ENCODE results near the gene SPINT2. TPM values are rescaled to one million over a fixed set of nuclear protein-coding genes. Genes with fewer than 3 reads are reported as not detected.

The SPINT2 gene
- total and polyA plus RNA-seq, 2 of the 13 experiments (the other 11 are each of a cell fraction or from before 2014, with no cell fraction given), result 0.31 to 0.77 TPM

GRCh38 chr19:38293281-38293680 is 28.9 kb downstream of the SPINT2 start (continued):
- TF ChIP-seq REL (CRISPR knock-in tag; conservative IDR thresholded peaks at IDR 0.05), result no peak
- no peak for TF ChIP-seq NCOA2 (CRISPR knock-in tag; IDR thresholded peaks at IDR 0.05)
- no peak for TF ChIP-seq ZFP41 (CRISPR knock-in tag; IDR thresholded peaks at IDR 0.05; ENCODE audit: borderline replicate concordance)
- TF ChIP-seq ZBTB3 (CRISPR knock-in tag; IDR thresholded peaks at IDR 0.05; ENCODE audit: borderline replicate concordance, low read depth), result no peak

- Histone ChIP-seq H3K4me1 (ENCODE audit: insufficient read depth, low read length) (peaks cover 15% of the 10 kb centered on the region), H3K27me3 (ENCODE audit: control insufficient read depth in 1 of 2, insufficient read depth in 2 of 2, low read length in 2 of 2) (peaks cover 0 to 38% of the 10 kb centered on the region in 2 experiments; a peak in 4 of 5 replicates), H3K4me2 (ENCODE audit: low read depth, low read length) (no peak overlapping the region), H3K4me3 (replicated peaks in 1 of 3; ENCODE audit: insufficient read depth in 1 of 3, low read depth in 2 of 3, low read length in 3 of 3) (no peak overlapping the region), H2AFZ (ENCODE audit: low read length) (no peak overlapping the region), H3K9me3 (ENCODE audit: low read length) (no peaks in the 10 kb centered on the region), H4K20me1 (ENCODE audit: insufficient read depth, low read length) (no peaks in the 10 kb centered on the region), H3K27ac (ENCODE audit: extremely low read length, insufficient read depth, low read length) (no peak overlapping the region), H3K79me2 (ENCODE audit: insufficient read depth, low read length) (no peaks in the 10 kb centered on the region), H3K36me3 (replicated peaks in 1 of 2; ENCODE audit: control insufficient read depth in 1 of 2, insufficient read depth in 2 of 2, low read length in 2 of 2) (no peaks in the 10 kb centered on the region), H3K9ac (ENCODE audit: insufficient read depth, low read depth, low read length) (no peak overlapping the region)
- FAIRE-seq (no peak), ATAC-seq (no peak), DNase-seq (ENCODE audit: low spot score) (no peak)
- 20% methylated on average over 8 of the region's 8 CpGs for WGBS (ENCODE audit: low lambda C conversion rate)
- TF ChIP-seq TIGD3 (CRISPR knock-in tag; IDR thresholded peaks at IDR 0.05; ENCODE audit: borderline replicate concordance), result no peak
- no peak for TF ChIP-seq PTBP1 (IDR thresholded peaks at IDR 0.05; ENCODE audit: low read depth, low read length, poor library complexity, severe bottlenecking)
- no peak for TF ChIP-seq FOXK1 (CRISPR knock-in tag; IDR thresholded peaks at IDR 0.05; ENCODE audit: borderline replicate concordance, low read depth)
- TF ChIP-seq MYNN (CRISPR knock-in tag; IDR thresholded peaks at IDR 0.05; ENCODE audit: low read depth), result no peak
- TF ChIP-seq ZNF878 (CRISPR knock-in tag; IDR thresholded peaks at IDR 0.05), result no peak
- BruUV-seq (replicated peaks), result no TSS peak
- in situ Hi-C loops (cut with HindIII; ENCODE audit: extremely low pct_ligation_motif_present, low pct_unique_long_range_greater_than_20kb), result no loop called here
- ChIA-PET POLR2A (no interaction called here), CTCF (ENCODE audit: low intra/inter-chr PET ratio, low total read pairs) (no interaction called here)
- intact Hi-C loops (cut with micrococcal nuclease; ENCODE audit: unreplicated experiment), result no loop called here
Measured at GRCh38 chr19:38294090-38294489, 29.7 kb downstream of the SPINT2 start.
